GM12873 (cell line): ENCODE measurements around the gene ANO9.

Experiments used
- TF ChIP-seq, protein P1 (sequence below): IDR thresholded peaks from 2 replicates; pipeline ENCODE4 v1.5.1; 2012; ENCODE audit warnings: low read depth, mild to moderate bottlenecking, moderate library complexity, low read length, control low read depth; ENCODE audit not compliant: insufficient read depth; ENCODE audit errors: missing control alignments

Gene ANO9

GRCh38 chr11:418343-419247 is 23.2 kb downstream of the ANO9 start:
- TF ChIP-seq, protein P1, sequence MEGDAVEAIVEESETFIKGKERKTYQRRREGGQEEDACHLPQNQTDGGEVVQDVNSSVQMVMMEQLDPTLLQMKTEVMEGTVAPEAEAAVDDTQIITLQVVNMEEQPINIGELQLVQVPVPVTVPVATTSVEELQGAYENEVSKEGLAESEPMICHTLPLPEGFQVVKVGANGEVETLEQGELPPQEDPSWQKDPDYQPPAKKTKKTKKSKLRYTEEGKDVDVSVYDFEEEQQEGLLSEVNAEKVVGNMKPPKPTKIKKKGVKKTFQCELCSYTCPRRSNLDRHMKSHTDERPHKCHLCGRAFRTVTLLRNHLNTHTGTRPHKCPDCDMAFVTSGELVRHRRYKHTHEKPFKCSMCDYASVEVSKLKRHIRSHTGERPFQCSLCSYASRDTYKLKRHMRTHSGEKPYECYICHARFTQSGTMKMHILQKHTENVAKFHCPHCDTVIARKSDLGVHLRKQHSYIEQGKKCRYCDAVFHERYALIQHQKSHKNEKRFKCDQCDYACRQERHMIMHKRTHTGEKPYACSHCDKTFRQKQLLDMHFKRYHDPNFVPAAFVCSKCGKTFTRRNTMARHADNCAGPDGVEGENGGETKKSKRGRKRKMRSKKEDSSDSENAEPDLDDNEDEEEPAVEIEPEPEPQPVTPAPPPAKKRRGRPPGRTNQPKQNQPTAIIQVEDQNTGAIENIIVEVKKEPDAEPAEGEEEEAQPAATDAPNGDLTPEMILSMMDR = no peak

- TF ChIP-seq, protein P1 = no peak
Measured at GRCh38 chr11:417652-418342, 24.0 kb downstream of the ANO9 start.

DNA sequence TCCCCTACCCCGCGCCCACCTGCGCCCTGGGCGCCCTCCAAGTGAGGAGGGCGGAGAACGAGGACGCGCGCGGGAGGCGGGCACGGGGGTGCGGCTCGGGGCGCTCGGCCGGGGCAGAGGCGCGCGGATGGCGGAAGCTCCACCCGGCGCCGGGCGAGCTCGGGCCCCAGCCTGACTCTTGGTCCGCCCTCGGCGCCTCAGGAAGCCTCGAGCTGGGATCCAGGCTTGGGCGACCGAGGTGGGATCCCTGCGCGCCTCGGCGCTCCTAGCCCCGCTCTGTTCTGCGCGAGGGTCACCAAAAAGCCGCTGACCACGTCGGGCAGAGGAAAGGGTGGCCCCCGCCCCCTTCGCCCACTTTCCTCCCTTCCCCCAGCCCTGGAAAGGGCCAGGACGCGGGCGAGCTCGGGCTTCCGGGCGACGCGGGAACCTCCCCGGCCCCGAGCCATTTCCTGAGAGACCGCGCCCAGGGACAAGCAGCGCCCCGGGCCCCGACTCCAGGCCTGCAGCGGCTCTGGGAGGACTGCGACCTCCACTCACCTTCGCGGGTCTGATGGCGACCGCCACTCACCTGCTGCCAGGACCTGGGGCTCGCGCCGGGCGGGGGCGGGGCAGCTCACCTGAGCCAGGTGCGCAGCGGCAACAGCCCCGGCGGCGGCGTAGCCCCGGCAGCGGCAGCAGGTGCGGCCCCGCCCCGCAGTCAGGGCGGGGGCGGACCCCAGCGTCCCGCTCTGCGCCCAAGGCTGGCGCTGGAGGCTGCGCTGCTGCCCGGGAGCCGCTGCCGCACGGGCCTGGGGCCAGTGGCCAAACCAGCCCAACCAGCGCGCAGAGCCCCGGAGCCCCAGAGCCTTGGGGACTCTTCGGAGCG is 24.8 kb downstream of the ANO9 start:
- TF ChIP-seq, protein P1 = no peak

DNA sequence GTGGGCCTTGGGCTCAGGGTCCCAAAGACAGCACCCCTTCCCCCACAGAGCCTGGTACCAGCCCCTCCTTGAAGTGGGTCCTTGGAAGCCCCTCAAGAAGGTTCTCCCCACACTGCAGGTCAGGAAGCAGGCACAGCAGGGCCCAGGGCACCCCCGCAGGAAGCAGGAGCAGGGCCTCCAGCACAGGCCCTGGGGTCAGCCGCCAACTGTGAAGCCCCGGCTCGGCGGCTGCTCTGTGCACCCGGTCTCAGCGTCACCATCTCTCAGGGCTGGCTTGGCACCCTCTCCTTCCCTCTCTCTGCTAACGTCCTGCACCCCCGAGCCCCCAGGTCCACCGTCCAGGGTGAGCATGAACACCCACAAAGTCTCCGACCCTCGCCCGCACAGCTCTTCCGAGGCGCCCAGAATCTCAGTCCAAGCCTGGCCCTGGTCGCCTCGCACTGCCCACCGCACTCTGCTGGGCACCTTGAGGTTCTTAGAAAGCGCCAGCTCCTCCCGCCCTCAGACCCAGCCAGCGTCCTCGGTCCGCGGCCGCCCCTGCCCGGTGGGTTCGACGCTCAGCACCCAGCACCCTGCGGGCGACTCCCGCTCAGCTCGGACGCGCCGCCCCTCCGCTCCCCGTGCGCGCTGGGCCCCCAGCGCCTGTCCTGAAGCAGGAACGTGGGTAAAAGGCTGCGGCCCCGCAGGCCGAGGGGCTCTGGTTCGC is 25.6 kb downstream of the ANO9 start:
- TF ChIP-seq, protein P1 = no peak

- TF ChIP-seq, protein P1 = peak; percentile 9
Measured at GRCh38 chr11:415640-416041, 26.2 kb downstream of the ANO9 start.

DNA sequence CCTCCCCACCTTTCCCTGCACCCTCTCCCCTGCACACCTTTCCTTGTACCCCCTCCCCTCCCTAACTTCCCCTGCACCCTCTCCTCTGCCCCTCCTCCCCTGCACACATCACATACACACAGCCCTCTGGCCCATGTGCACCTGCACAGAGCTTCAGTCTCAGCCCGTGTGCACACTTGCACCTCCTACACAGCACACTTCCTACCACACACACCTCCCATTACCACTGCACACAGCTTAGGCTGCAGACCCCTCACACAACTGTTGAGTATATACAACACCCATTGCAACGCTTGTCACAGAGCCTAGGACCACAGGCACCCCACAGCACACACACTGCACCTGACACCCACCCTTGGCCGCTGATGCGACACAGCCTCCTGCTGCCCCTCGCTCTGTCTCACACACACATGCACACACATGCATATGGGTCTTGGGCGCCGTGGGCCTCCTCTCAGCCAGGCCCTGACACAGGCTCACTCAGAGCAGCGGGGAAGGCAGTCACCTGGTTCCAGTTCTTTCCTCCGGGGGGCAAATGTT is 27.4 kb downstream of the ANO9 start:
- TF ChIP-seq, protein P1 = no peak
